Activated T-helper 17 cell treated with anti-CD3 and anti-CD28 coated beads, Interleukin-2, amount 50 U/mL, for 72 hours (primary cell): ENCODE data around the gene ZNF585A. TPM values are rescaled to one million over a fixed set of nuclear protein-coding genes. Genes with fewer than 3 reads are reported as not detected.
A peak's percentile ranks its signal among the peaks of the same experiment; 100 is the strongest.
"Not testable (repeated sequence)": the region's sequence is repeated elsewhere in the genome, so short reads cannot be mapped to it uniquely, and the experiment has no call there.

Experiments used
- ATAC-seq: fragments of 150-1000 bp; cut with Tn5 transposase; replicated peaks from 2 replicates; pipeline ENCODE4 v1.10.0; 2021; ENCODE audit warnings: mild to moderate bottlenecking, moderate library complexity
- H3K27ac Mint-ChIP-seq: one replicate; pipeline ENCODE4 v1.8.0; 2022; ENCODE audit warnings: mixed read lengths
- H3K27me3 Mint-ChIP-seq: one replicate; pipeline ENCODE4 v1.8.0; 2022; ENCODE audit warnings: mixed read lengths
- H3K36me3 Mint-ChIP-seq: one replicate; pipeline ENCODE4 v1.8.0; 2022; ENCODE audit warnings: low read depth, mild to moderate bottlenecking, mixed read lengths
- H3K4me1 Mint-ChIP-seq: one replicate; pipeline ENCODE4 v1.8.0; 2022; ENCODE audit warnings: mixed read lengths
- H3K4me3 Mint-ChIP-seq: one replicate; pipeline ENCODE4 v1.8.0; 2022; ENCODE audit warnings: mild to moderate bottlenecking, mixed read lengths
- H3K9me3 Mint-ChIP-seq: one replicate; pipeline ENCODE4 v1.8.0; 2022; ENCODE audit warnings: mixed read lengths
- total RNA-seq, 2 donors: library from RNA; stranded (reverse); gene quantifications; one replicate each; pipeline ENCODE4 v1.2.3, GENCODE V29; 2022

Gene ZNF585A
- 1 to 10 TPM; 5.2 to 9.9 TPM for total RNA-seq

DNA sequence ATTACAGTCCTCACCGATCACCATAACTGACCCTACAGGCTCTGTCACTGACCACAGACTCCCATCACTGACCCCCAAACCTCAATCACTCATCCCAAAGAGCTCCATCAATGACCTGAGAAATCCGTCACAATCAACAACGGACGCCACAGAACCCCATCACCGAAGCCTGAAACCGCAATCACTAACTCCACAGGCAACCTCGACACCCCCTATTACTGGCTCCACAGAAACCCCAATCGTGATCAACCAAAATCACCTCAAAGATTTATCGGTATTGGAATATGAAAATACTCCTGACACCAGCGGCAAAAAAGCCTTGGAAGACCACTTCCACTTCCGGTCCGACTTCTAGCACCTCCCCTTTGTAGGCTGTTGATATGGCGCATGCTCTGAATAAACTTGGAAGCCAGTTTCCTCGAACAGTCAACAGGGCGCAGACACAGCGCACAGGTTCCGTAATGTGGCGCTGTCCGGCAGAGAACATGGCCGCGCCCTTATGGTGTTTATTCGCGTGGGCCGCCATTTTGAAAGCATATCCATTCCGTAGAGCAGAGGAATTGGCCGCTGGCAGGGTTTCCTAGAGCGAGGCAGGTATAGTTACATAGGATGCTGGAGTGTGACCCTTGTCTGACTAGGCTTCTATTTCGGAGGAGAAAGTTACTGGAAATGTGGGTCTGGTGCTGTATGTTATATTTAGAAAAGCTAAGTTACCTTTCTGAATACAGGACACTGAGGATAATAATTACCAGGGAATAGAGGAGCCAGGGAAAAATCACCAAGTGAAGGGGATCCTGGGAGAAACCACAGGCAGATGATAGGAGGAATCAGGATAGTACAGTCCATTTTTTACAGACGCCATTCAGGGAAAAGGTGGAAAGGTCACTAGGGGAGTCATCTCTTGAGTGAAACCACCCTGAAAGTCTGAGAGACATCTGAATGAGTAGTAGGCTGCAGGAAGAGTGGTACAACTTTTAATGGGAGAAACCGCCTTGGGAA lies at the start of gene ZNF585A:
ZNF585A (minus strand) TSS at position 328 of the 999 bp plus-strand sequence. CDS start 2,785 bp downstream, outside the sequence.
- Mint-ChIP-seq H3K27ac (no peak within 1 kb of the TSS), H3K9me3 (peaks cover 17% of the 10 kb centered on the region), H3K27me3 (no peaks in the 10 kb centered on the region), H3K4me3 (no peak within 1 kb of the TSS), H3K4me1 (no peaks in the 10 kb centered on the region), H3K36me3 (peaks cover 28% of the 10 kb centered on the region)
- peak; percentile 100 for ATAC-seq

DNA sequence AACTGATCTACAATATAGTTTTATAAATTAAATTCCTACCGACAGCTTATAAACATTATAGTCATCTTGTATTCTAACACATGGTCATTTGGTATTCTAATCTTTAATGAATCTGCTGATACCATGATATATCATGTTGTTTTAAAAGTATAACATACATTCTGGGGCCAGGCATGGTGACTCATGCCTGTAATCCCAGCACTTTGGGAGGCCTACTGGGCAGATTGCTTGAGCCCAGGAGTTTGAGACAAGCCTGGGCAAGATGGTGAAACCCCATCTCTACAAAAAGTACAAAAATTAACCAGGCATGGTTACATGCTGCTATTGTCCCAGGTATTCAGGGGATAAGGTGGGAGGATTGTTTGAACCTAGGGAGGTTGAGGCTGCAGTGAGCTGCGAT lies 48.6 kb upstream of the ZNF585A start:
- ATAC-seq: no peak
- Mint-ChIP-seq H3K36me3 (peaks cover 80% of the 10 kb centered on the region), H3K27me3 (no peaks in the 10 kb centered on the region), H3K27ac (no peak overlapping the region), H3K4me1 (peaks cover 19% of the 10 kb centered on the region), H3K4me3 (no peak overlapping the region), H3K9me3 (peaks cover 8% of the 10 kb centered on the region)

DNA sequence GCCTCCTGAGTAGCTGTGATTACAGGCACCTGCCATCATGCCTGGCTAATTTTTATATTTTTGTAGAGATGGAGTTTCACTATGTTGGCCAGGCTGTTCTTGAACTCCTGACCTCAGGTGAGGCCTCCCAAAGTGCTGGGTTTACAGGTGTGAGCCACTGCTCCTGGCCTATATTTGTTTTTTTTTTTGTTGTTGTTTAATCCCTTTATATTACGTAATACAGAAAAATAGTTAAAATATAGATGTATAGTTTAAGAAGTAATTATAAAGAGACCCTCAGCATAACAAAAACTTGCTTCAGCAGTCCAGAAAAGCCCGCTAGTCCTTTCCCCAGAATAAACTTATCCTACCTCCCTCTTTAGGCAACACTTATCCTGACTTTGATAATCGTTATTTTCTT lies 47.9 kb upstream of the ZNF585A start:
- peaks cover 72% of the 10 kb centered on the region for H3K36me3 Mint-ChIP-seq
- peak overlapping the region; percentile 90 for H3K4me3 Mint-ChIP-seq
- peaks cover 8% of the 10 kb centered on the region for H3K9me3 Mint-ChIP-seq
- H3K4me1 Mint-ChIP-seq: peaks cover 19% of the 10 kb centered on the region
- H3K27me3 Mint-ChIP-seq: no peaks in the 10 kb centered on the region
- ATAC-seq: no peak
- no peak overlapping the region for H3K27ac Mint-ChIP-seq

DNA sequence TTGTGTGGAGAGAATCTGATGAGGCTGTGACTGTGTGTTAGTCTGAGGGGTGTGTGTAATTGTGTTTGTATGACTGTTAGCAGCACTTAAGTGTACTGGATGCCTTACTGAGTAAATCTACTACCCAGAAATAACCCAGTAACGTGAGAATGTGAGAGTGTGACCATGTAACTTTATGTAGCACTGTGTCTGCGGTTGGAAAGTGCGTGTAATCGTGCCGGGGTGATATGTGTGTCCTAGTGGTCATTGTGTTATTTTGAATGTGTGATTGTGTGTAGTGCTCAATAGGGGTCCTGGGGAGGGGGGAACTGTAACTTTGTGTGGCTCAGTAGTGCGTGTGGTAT lies 46.1 kb upstream of the ZNF585A start:
- Mint-ChIP-seq H3K27ac (peak overlapping the region; percentile 89), H3K4me3 (peak overlapping the region; percentile 90), H3K4me1 (peaks cover 19% of the 10 kb centered on the region), H3K9me3 (peaks cover 8% of the 10 kb centered on the region), H3K27me3 (no peaks in the 10 kb centered on the region), H3K36me3 (peaks cover 57% of the 10 kb centered on the region)
- peak; percentile 53 for ATAC-seq

DNA sequence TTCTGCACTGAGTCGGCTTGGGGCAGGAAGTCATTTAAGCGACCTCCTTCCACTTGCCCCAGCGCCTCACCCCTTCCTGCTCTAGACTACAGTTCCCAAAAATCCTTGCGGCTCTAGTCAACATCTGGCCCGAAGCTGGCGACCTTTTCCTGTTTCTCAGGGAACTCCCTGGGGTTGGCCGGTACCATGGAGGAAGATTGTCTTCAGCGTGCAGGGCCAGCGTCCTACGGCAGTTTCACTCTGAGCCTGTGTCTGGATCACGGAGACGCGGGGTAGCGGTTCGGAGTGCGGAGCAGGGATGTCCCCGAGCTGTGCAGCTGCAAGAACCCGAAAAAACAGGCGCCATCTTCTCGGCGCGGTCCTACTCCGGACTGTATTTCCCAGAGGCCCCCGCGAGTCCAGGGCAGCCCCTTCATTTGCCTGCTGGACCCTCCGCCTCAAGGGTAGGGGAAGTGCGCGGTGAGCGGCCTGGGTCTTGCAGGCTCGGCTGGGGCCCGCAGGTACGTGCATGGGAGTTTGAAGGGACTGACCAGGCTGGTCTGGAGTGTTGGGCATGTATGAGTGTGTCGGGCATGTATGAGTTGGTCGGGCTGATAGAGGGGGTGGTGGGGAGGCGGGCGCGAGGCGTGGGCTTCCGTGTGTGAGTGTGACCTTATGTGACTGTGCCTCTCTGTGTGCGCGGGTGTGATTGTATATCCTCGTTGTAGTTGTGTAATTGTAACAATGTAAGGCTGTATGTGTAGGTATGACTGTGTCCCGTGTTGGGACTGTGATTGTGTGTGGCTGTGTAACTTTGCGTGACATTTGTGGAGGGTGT lies 45.5 kb upstream of the ZNF585A start, which contains the start of gene ZNF383:
ZNF383 (plus strand) TSS at position 440 of the 817 bp plus-strand sequence. CDS start 12,240 bp downstream, outside the sequence.
- Mint-ChIP-seq H3K27ac (peak within 1 kb of the TSS; percentile 89), H3K4me3 (peak within 1 kb of the TSS; percentile 90), H3K9me3 (peaks cover 8% of the 10 kb centered on the region), H3K4me1 (peaks cover 19% of the 10 kb centered on the region), H3K27me3 (no peaks in the 10 kb centered on the region), H3K36me3 (peaks cover 53% of the 10 kb centered on the region)
- peak; percentile 86 for ATAC-seq

DNA sequence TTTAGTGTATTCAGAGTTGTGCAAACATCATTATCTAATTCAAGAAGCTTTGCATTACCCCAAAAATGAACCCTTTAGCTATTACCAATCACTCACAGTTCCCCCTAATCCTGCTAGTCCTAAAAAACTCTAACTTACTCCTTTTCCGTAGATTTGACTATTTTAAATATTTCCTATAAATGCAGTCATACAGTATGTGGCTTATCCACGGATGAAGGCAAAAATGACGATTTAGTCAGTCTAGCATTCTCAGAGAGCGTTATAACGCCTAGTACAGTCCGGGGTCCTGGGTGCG lies 44.9 kb upstream of the ZNF585A start:
- peaks cover 8% of the 10 kb centered on the region for H3K9me3 Mint-ChIP-seq
- H3K4me3 Mint-ChIP-seq: peak overlapping the region; percentile 90
- peaks cover 19% of the 10 kb centered on the region for H3K4me1 Mint-ChIP-seq
- peak overlapping the region; percentile 89 for H3K27ac Mint-ChIP-seq
- peaks cover 48% of the 10 kb centered on the region for H3K36me3 Mint-ChIP-seq
- no peaks in the 10 kb centered on the region for H3K27me3 Mint-ChIP-seq
- no peak for ATAC-seq

DNA sequence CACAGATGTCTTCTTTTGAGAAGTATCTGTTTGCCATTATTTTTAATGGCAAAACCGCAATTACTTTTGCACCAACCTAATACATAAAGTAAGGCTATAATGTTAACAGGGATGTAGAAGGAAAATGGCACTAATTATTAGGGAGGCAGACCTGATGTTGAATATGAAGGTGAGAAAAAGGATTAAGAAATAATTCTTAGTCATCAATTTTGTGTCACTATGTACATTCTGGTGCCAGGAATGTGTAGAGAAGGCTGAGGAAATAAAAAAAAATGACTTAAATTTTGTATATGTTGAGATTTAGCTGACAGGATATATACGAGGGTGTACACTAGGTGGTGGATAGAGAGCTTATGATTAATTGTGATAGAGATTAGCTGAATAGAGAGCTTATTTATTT lies 25.3 kb upstream of the ZNF585A start:
- Mint-ChIP-seq H3K36me3 (peaks cover 92% of the 10 kb centered on the region), H3K9me3 (no peaks in the 10 kb centered on the region), H3K27me3 (no peaks in the 10 kb centered on the region), H3K4me3 (no peak overlapping the region), H3K4me1 (no peaks in the 10 kb centered on the region), H3K27ac (no peak overlapping the region)
- no peak for ATAC-seq

DNA sequence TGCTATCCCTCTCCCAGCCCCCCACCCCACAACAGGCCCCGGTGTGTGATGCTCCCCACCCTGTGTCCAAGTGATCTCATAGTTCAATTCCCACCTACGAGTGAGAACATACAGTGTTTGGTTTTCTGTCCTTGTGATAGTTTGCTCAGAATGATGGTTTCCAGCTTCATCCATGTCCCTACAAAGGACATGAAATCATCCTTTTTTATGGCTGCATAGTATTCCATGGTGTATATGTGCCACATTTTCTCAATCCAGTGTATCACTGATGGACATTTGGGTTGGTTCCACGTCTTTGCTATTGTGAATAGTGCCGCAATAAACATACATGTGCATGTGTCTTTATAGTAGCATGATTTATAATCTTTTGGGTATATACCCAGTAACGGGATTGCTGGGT lies 24.6 kb upstream of the ZNF585A start:
- peaks cover 90% of the 10 kb centered on the region for H3K36me3 Mint-ChIP-seq
- not testable (repeated sequence) for ATAC-seq, H3K27me3 Mint-ChIP-seq, H3K27ac Mint-ChIP-seq, H3K4me3 Mint-ChIP-seq, H3K9me3 Mint-ChIP-seq, H3K4me1 Mint-ChIP-seq

DNA sequence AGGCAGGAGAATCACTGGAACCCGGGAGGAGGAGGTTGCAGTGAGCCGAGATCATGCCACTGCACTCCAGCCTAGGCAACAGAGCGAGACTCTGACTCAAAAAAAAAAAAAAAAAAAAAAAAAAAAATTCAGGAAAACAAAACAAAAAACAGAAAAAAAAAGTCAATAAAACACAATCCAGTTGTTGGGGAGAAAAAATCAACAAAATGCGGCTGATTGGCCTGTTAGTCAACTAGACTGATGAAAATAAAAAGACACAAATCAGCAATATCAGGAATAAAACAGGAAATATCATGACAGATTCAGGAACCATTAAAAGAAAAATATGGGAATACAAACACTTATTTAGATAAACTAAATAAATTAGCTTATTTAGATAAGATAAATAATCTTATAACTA lies 22.8 kb upstream of the ZNF585A start:
- H3K4me3 Mint-ChIP-seq, H3K27ac Mint-ChIP-seq, ATAC-seq, H3K4me1 Mint-ChIP-seq, H3K9me3 Mint-ChIP-seq, H3K27me3 Mint-ChIP-seq: not testable (repeated sequence)
- H3K36me3 Mint-ChIP-seq: peaks cover 90% of the 10 kb centered on the region

DNA sequence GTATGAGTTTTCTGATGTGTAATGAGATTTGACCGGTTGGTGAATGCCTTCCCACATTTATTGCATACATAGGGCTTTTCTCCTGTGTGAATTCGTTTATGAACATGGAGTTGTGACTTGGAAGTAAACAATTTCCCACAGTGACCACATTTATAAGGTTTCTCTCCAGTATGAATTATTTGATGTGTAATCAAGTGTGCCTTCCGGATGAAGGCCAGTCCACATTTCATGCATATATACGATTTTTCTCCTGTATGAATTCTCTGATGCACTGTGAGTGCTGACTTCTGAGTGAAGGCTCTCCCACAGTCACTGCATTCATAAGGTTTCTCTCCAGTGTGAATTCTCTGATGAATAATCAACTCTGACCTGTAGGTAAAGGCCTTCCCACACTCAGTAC lies 13.6 kb upstream of the ZNF585A start:
- H3K4me3 Mint-ChIP-seq, ATAC-seq, H3K27ac Mint-ChIP-seq, H3K4me1 Mint-ChIP-seq, H3K27me3 Mint-ChIP-seq: not testable (repeated sequence)
- Mint-ChIP-seq H3K9me3 (peaks cover 41% of the 10 kb centered on the region), H3K36me3 (peaks cover 56% of the 10 kb centered on the region)

DNA sequence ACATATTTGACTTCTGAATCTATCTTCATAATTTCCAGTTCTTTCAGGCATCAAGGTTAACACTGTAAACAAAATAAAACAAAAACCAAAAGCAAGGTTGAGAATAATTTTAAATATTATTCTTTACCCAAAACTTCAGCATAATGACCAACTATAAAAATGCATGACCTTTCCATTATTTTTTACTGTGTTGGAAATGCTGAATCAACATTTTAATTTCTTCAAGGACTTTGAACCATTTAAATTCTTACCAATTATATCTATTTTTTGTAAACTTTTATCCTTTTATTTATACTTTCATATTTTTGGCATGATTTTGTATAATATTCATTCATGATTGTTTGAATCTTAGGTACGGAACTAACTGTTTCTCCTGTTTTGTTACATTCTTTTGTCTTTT lies 6.9 kb downstream of the ZNF585A start:
- H3K4me1 Mint-ChIP-seq: no peaks in the 10 kb centered on the region
- no peak for ATAC-seq
- no peak overlapping the region for H3K4me3 Mint-ChIP-seq
- peaks cover 18% of the 10 kb centered on the region for H3K9me3 Mint-ChIP-seq
- H3K36me3 Mint-ChIP-seq: peaks cover 98% of the 10 kb centered on the region
- H3K27me3 Mint-ChIP-seq: no peaks in the 10 kb centered on the region
- no peak overlapping the region for H3K27ac Mint-ChIP-seq

DNA sequence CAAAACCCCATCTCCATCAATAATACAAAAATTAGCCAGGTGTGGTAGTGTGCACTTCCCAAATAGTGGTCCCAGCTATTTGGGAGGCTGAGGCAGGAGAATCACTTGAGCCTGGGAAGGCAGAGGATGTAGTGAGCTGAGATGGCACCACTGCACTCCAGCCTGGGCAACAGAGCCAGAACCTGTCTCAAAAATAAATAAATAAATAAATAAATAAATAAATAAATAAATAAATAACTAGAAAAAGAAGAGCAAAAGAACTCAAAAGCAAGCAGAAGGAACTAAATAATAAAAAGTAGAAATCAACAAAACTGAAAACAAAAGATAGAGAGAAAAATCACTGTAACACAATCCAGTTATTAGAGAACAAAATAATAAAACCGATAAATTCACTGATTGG lies 12.3 kb downstream of the ZNF585A start:
- H3K27ac Mint-ChIP-seq: no peak overlapping the region
- H3K4me1 Mint-ChIP-seq: no peaks in the 10 kb centered on the region
- no peaks in the 10 kb centered on the region for H3K27me3 Mint-ChIP-seq
- H3K9me3 Mint-ChIP-seq: peaks cover 17% of the 10 kb centered on the region
- no peak overlapping the region for H3K4me3 Mint-ChIP-seq
- no peak for ATAC-seq
- H3K36me3 Mint-ChIP-seq: peaks cover 100% of the 10 kb centered on the region

DNA sequence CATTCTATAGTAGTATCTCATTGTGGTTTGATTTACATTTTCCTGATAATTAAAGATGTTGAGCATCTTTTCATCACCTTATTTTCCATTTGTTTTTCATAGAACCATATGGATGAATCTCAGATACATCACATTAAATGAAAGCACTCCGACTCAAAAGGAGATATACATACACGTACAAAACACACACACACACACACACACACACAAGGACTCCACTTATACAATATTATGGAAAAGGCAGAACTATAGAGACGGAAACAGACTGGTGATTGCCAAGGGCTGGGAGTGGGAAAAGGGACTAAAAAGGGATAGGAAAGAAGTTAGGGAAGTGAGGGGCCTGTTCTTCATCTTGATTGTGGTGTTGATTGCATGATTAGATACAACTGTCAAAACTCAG lies 24.3 kb downstream of the ZNF585A start:
- ATAC-seq: no peak
- no peaks in the 10 kb centered on the region for H3K27me3 Mint-ChIP-seq
- peaks cover 41% of the 10 kb centered on the region for H3K9me3 Mint-ChIP-seq
- H3K27ac Mint-ChIP-seq: no peak overlapping the region
- peaks cover 30% of the 10 kb centered on the region for H3K36me3 Mint-ChIP-seq
- H3K4me3 Mint-ChIP-seq: no peak overlapping the region
- H3K4me1 Mint-ChIP-seq: no peaks in the 10 kb centered on the region

DNA sequence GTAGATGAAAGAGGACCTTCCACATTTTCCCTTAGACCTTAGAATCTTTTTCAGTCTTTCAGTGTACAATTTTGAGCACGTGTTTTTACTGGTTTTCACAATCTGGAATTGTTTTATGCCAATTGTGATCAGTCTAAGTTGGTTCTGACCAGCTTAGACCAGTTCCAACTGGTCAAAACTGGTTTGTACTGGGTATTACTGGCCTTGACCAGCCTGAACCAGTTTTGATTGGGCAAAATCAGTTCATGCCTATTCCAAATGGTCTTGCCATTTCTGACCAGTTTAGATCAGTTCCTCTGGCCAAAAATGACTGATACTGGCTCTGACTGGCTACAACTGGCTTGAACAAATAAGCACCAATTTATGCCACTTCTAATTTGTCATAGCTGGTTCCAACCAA lies 36.4 kb downstream of the ZNF585A start:
- Mint-ChIP-seq H3K4me1 (no peaks in the 10 kb centered on the region), H3K36me3 (peaks cover 7% of the 10 kb centered on the region), H3K9me3 (peaks cover 44% of the 10 kb centered on the region), H3K4me3 (no peak overlapping the region), H3K27ac (no peak overlapping the region), H3K27me3 (no peaks in the 10 kb centered on the region)
- no peak for ATAC-seq

DNA sequence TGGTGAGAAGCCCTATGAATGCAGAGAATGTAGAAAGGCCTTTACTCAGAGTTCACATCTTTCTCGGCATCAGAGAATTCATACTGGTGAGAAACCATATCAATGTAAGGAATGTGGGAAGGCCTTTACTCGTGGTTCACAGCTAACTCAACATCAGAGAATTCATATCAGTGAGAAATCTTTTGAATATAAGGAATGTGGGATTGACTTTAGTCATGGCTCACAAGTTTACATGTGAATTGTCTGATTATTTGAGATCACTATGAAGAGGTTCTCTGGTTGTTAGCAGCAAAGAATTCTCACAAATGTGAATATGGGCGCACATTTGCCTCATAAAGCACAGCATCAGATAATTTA lies 43.7 kb downstream of the ZNF585A start:
- ATAC-seq: no peak
- H3K4me1 Mint-ChIP-seq: no peaks in the 10 kb centered on the region
- H3K9me3 Mint-ChIP-seq: peaks cover 49% of the 10 kb centered on the region
- H3K4me3 Mint-ChIP-seq: no peak overlapping the region
- H3K27ac Mint-ChIP-seq: no peak overlapping the region
- peaks cover 45% of the 10 kb centered on the region for H3K36me3 Mint-ChIP-seq
- no peaks in the 10 kb centered on the region for H3K27me3 Mint-ChIP-seq
